SK-N-MC (cell line): ENCODE data around the gene C10orf95.

Source experiments
- EZH2 ChIP-seq: fragments of 200-600 bp; sonication (generic); IDR thresholded peaks from one replicate; pipeline ENCODE4 v1.6.1; 2017; ENCODE audit warnings: antibody characterized with exemption
- FOXP2 ChIP-seq: optimal IDR thresholded peaks from 2 replicates; pipeline ENCODE3; 2011; ENCODE audit warnings: mild to moderate bottlenecking, moderate library complexity; ENCODE audit not compliant: insufficient read depth; ENCODE audit errors: extremely low read length, control extremely low read depth
- POLR2AphosphoS5 ChIP-seq: IDR thresholded peaks from 2 replicates; pipeline ENCODE4 v1.6.1; 2012; ENCODE audit warnings: mild to moderate bottlenecking, low read depth, low read length, borderline replicate concordance

GRCh38 chr10:102405632-102406031 lies 45.7 kb downstream of the C10orf95 start:
- TF ChIP-seq EZH2 (no peak), FOXP2 (no peak), POLR2AphosphoS5 (no peak)
